IgD-negative memory B cell (primary cell): ENCODE results near the gene ZFY. TPM values are rescaled to one million over a fixed set of nuclear protein-coding genes. Genes with fewer than 3 reads are reported as not detected.
"Not testable (repeated sequence)": the region's sequence is repeated elsewhere in the genome, so short reads cannot be mapped to it uniquely, and the experiment has no call there.

Experiments used
- H3K27ac Mint-ChIP-seq, 3 donors: one replicate each; pipeline ENCODE4 v1.8.0; 2020 to 2022; ENCODE audit warnings: mild to moderate bottlenecking in 3 of 3, mixed read lengths in 3 of 3, moderate library complexity in 1 of 3
- H3K27me3 Mint-ChIP-seq: one replicate; pipeline ENCODE4 v1.8.0; 2021; ENCODE audit warnings: mixed read lengths
- H3K36me3 Mint-ChIP-seq: one replicate; pipeline ENCODE4 v1.8.0; 2020; ENCODE audit warnings: mild to moderate bottlenecking, mixed read lengths
- H3K4me1 Mint-ChIP-seq, 3 donors: one replicate each; pipeline ENCODE4 v1.8.0; 2020 to 2022; ENCODE audit warnings: mixed read lengths in 3 of 3, mild to moderate bottlenecking in 1 of 3
- H3K4me3 Mint-ChIP-seq, 4 donors: one replicate each; pipeline ENCODE4 v1.8.0; 2020 to 2022; ENCODE audit warnings: mild to moderate bottlenecking in 4 of 4, mixed read lengths in 4 of 4, moderate library complexity in 3 of 4
- H3K9me3 Mint-ChIP-seq, 3 donors: one replicate each; pipeline ENCODE4 v1.8.0; 2020 to 2021; ENCODE audit warnings: mixed read lengths in 3 of 3, mild to moderate bottlenecking in 1 of 3
- polyA plus RNA-seq: library from polyadenylated mRNA; unstranded; fragments of 300-500 nt; fragmentation: Illumina TruSeq; gene quantifications from one replicate; pipeline ENCODE4 v1.2.3, GENCODE V29; 2021

Gene ZFY
- polyA plus RNA-seq, 1 donor from 2014 or later = not detected

GRCh38 chrY:3006031-3006430 lies 70.8 kb downstream of the ZFY start:
- not testable (repeated sequence) for H3K9me3 Mint-ChIP-seq, H3K4me3 Mint-ChIP-seq, H3K4me1 Mint-ChIP-seq, H3K27ac Mint-ChIP-seq, H3K36me3 Mint-ChIP-seq, H3K27me3 Mint-ChIP-seq

GRCh38 chrY:3007967-3008366 lies 72.8 kb downstream of the ZFY start:
- no peaks in the 10 kb centered on the region for H3K9me3 Mint-ChIP-seq
- no peaks in the 10 kb centered on the region for H3K36me3 Mint-ChIP-seq
- H3K27ac Mint-ChIP-seq = no peak overlapping the region
- no peaks in the 10 kb centered on the region for H3K27me3 Mint-ChIP-seq
- H3K4me3 Mint-ChIP-seq = no peak overlapping the region
- no peaks in the 10 kb centered on the region for H3K4me1 Mint-ChIP-seq

GRCh38 chrY:3012226-3012625 lies 77.0 kb downstream of the ZFY start:
- Mint-ChIP-seq H3K4me3 (no peak overlapping the region), H3K4me1 (no peaks in the 10 kb centered on the region), H3K9me3 (no peaks in the 10 kb centered on the region), H3K27me3 (no peaks in the 10 kb centered on the region), H3K36me3 (no peaks in the 10 kb centered on the region), H3K27ac (no peak overlapping the region)

GRCh38 chrY:3016594-3016993 lies 81.4 kb downstream of the ZFY start:
- Mint-ChIP-seq H3K36me3 (no peaks in the 10 kb centered on the region), H3K27ac (no peak overlapping the region)

GRCh38 chrY:3018546-3018945 lies 83.4 kb downstream of the ZFY start:
- no peaks in the 10 kb centered on the region for H3K27me3 Mint-ChIP-seq
- no peak overlapping the region for H3K4me3 Mint-ChIP-seq
- H3K4me1 Mint-ChIP-seq = no peaks in the 10 kb centered on the region
- H3K27ac Mint-ChIP-seq = no peak overlapping the region
- no peaks in the 10 kb centered on the region for H3K36me3 Mint-ChIP-seq
- H3K9me3 Mint-ChIP-seq = no peaks in the 10 kb centered on the region

More at GRCh38 chrY:3016594-3016993, 81.4 kb downstream of the ZFY start:
- H3K27me3 Mint-ChIP-seq = no peaks in the 10 kb centered on the region
- H3K4me1 Mint-ChIP-seq = no peaks in the 10 kb centered on the region
- no peaks in the 10 kb centered on the region for H3K9me3 Mint-ChIP-seq
- H3K4me3 Mint-ChIP-seq = no peak overlapping the region

GRCh38 chrY:3019584-3019983 lies 84.4 kb downstream of the ZFY start:
- Mint-ChIP-seq H3K27me3 (no peaks in the 10 kb centered on the region), H3K4me3 (no peak overlapping the region), H3K36me3 (no peaks in the 10 kb centered on the region), H3K9me3 (no peaks in the 10 kb centered on the region), H3K27ac (no peak overlapping the region), H3K4me1 (no peaks in the 10 kb centered on the region)

- Mint-ChIP-seq H3K27ac (no peak overlapping the region), H3K27me3 (no peaks in the 10 kb centered on the region), H3K36me3 (no peaks in the 10 kb centered on the region), H3K4me1 (no peaks in the 10 kb centered on the region), H3K9me3 (no peaks in the 10 kb centered on the region), H3K4me3 (no peak overlapping the region)
Observed at GRCh38 chrY:3021176-3021575, 86.0 kb downstream of the ZFY start.

- Mint-ChIP-seq H3K9me3 (no peaks in the 10 kb centered on the region), H3K4me1 (no peaks in the 10 kb centered on the region), H3K36me3 (no peaks in the 10 kb centered on the region), H3K27me3 (no peaks in the 10 kb centered on the region), H3K27ac (no peak overlapping the region), H3K4me3 (no peak overlapping the region)
Observed at GRCh38 chrY:3023606-3024005, 88.4 kb downstream of the ZFY start.

- Mint-ChIP-seq H3K27me3 (no peaks in the 10 kb centered on the region), H3K4me3 (no peak overlapping the region), H3K4me1 (no peaks in the 10 kb centered on the region), H3K36me3 (no peaks in the 10 kb centered on the region), H3K27ac (no peak overlapping the region), H3K9me3 (no peaks in the 10 kb centered on the region)
Observed at GRCh38 chrY:3025357-3025756, 90.2 kb downstream of the ZFY start.

Other genes with a start within 250 kb of the ZFY start
- gene SRY, start 147.7 kb upstream of the ZFY start, polyA plus RNA-seq = not detected
- gene RPS4Y1, start 93.8 kb upstream of the ZFY start, polyA plus RNA-seq = not detected